CD14-positive monocyte (primary cell): ENCODE results near the gene ZNF831. TPM values are rescaled to one million over a fixed set of nuclear protein-coding genes. Genes with fewer than 3 reads are reported as not detected.

ENCODE experiments used
- DNase-seq, 3 donors: peaks; one replicate each; pipeline ENCODE4 v3.0.0-alpha.2; 2011 to 2022
- H2AFZ ChIP-seq: 2 replicates; pipeline ENCODE4 v1.6.0; 2012; ENCODE audit warnings: mild to moderate bottlenecking, low read depth, low read length, inconsistent platforms; ENCODE audit not compliant: insufficient read depth, poor library complexity, severe bottlenecking
- H3K27ac ChIP-seq, 2 donors: 1 replicate in 1 of 2; 2 replicates in 1 of 2; pipeline ENCODE4 v1.5.1; 2012 to 2013; ENCODE audit warnings: low read length in 2 of 2, control low read depth in 1 of 2, inconsistent platforms in 1 of 2, low read depth in 1 of 2, mild to moderate bottlenecking in 1 of 2
- H3K27me3 ChIP-seq, 2 donors: one replicate each; pipeline versions ENCODE4 v1.6.0 to v1.6.1; 2011 to 2013; ENCODE audit warnings: low read length in 2 of 2; ENCODE audit not compliant: control insufficient read depth in 2 of 2, insufficient read depth in 2 of 2
- H3K36me3 ChIP-seq, 2 donors: replicated peaks in 1 of 2; 1 replicate in 1 of 2; 2 replicates in 1 of 2; pipeline versions ENCODE4 v1.5.1 to v1.6.1; 2012 to 2013; ENCODE audit warnings: low read length in 2 of 2, control low read depth in 1 of 2, inconsistent platforms in 1 of 2, mild to moderate bottlenecking in 1 of 2; ENCODE audit not compliant: insufficient read depth in 2 of 2, control insufficient read depth in 1 of 2
- H3K4me1 ChIP-seq, 2 donors: 1 replicate in 1 of 2; 2 replicates in 1 of 2; pipeline versions ENCODE4 v1.5.1 to v1.6.1; 2012 to 2013; ENCODE audit warnings: low read length in 2 of 2, control low read depth in 1 of 2, inconsistent platforms in 1 of 2, mild to moderate bottlenecking in 1 of 2, moderate library complexity in 1 of 2; ENCODE audit not compliant: insufficient read depth in 2 of 2, control insufficient read depth in 1 of 2
- H3K4me2 ChIP-seq: replicated peaks from 2 replicates; pipeline ENCODE3; 2012; ENCODE audit warnings: low read length, moderate library complexity, mild to moderate bottlenecking; ENCODE audit not compliant: poor library complexity, severe bottlenecking; ENCODE audit errors: extremely low read depth
- H3K4me3 ChIP-seq, 3 experiments: fragments of 200-600 bp in 1 of 3; sonication (generic) in 1 of 3; replicated peaks in 1 of 3; 1 replicate in 2 of 3; 2 replicates in 1 of 3; pipeline ENCODE4 v1.5.1; 2011 to 2013; ENCODE audit warnings: low read length in 3 of 3, mild to moderate bottlenecking in 3 of 3, control low read depth in 2 of 3, low read depth in 2 of 3, inconsistent platforms in 1 of 3, moderate library complexity in 1 of 3
- H3K79me2 ChIP-seq: 2 replicates; pipeline ENCODE4 v1.6.0; 2012; ENCODE audit warnings: mild to moderate bottlenecking, control low read depth, inconsistent platforms, low read length, moderate library complexity; ENCODE audit not compliant: insufficient read depth
- H3K9ac ChIP-seq: 2 replicates; pipeline ENCODE4 v1.6.0; 2017; ENCODE audit warnings: low read length, mild to moderate bottlenecking; ENCODE audit not compliant: insufficient read depth, poor library complexity, severe bottlenecking
- H3K9me3 ChIP-seq, 2 donors: replicated peaks in 1 of 2; 1 replicate in 1 of 2; 2 replicates in 1 of 2; pipeline versions ENCODE4 v1.5.1 to v1.6.1; 2012 to 2013; ENCODE audit warnings: low read length in 2 of 2, control low read depth in 1 of 2; ENCODE audit not compliant: control insufficient read depth in 1 of 2, insufficient read depth in 1 of 2
- H4K20me1 ChIP-seq: 2 replicates; pipeline ENCODE4 v1.6.0; 2012; ENCODE audit warnings: mild to moderate bottlenecking, low read length, control low read depth, moderate library complexity; ENCODE audit not compliant: insufficient read depth
- H3K27ac Mint-ChIP-seq, 7 donors: one replicate each; pipeline ENCODE4 v1.8.0; 2020; ENCODE audit warnings: mild to moderate bottlenecking in 7 of 7, mixed read lengths in 7 of 7, moderate library complexity in 6 of 7, inconsistent platforms in 2 of 7
- H3K27me3 Mint-ChIP-seq, 3 donors: one replicate each; pipeline ENCODE4 v1.8.0; 2021 to 2022; ENCODE audit warnings: low read depth in 3 of 3, mild to moderate bottlenecking in 3 of 3, mixed read lengths in 3 of 3, moderate library complexity in 3 of 3, inconsistent platforms in 1 of 3
- H3K36me3 Mint-ChIP-seq, 2 donors: one replicate each; pipeline ENCODE4 v1.8.0; 2020; ENCODE audit warnings: mixed read lengths in 2 of 2, inconsistent platforms in 1 of 2, mild to moderate bottlenecking in 1 of 2
- H3K4me1 Mint-ChIP-seq: one replicate; pipeline ENCODE4 v1.8.0; 2020; ENCODE audit warnings: mild to moderate bottlenecking, mixed read lengths
- H3K4me3 Mint-ChIP-seq, 2 donors: one replicate each; pipeline ENCODE4 v1.8.0; 2020; ENCODE audit warnings: mild to moderate bottlenecking in 2 of 2, mixed read lengths in 2 of 2, moderate library complexity in 1 of 2
- H3K9me3 Mint-ChIP-seq, 7 donors: one replicate each; pipeline ENCODE4 v1.8.0; 2020 to 2022; ENCODE audit warnings: mixed read lengths in 7 of 7, mild to moderate bottlenecking in 6 of 7, moderate library complexity in 6 of 7, inconsistent platforms in 2 of 7
- CTCF ChIP-seq: fragments of 200-600 bp; IDR thresholded peaks from one replicate; pipeline ENCODE4 v1.8.0; 2022; ENCODE audit warnings: antibody characterized with exemption, mild to moderate bottlenecking
- WGBS: methylation state at CpG from one replicate; pipeline ENCODE4 v1.1.5; 2013; ENCODE audit warnings: missing lambda C conversion rate; ENCODE audit not compliant: insufficient coverage; 5-methylcytosine and 5-hydroxymethylcytosine counted together
- intact Hi-C, 2 donors: fragments of 100-400 bp; cut with micrococcal nuclease; formaldehyde crosslinking; loops; one replicate each; pipeline versions ENCODE4 v1.15.0 to v1.15.1; 2023
- polyA plus RNA-seq, 3 donors: library from polyadenylated mRNA; depleted of rRNA in 1 of 3; unstranded in 2 of 3; stranded (reverse) in 1 of 3; fragments of 300-500 nt in 2 of 3; fragments of >200 nt in 1 of 3; fragmentation: Illumina TruSeq in 2 of 3; gene quantifications; 1 replicate in 2 of 3; 2 replicates in 1 of 3; pipeline ENCODE4 v1.2.3, GENCODE V29; 2012 to 2021

The ZNF831 gene
- polyA plus RNA-seq, 3 donors, result 0.03 to 0.09 TPM; not detected in 1

GRCh38 chr20:59151820-59152219 lies 11.8 kb upstream of the ZNF831 start:
- H4K20me1 ChIP-seq, result no peaks in the 10 kb centered on the region
- no peak overlapping the region for H3K9ac ChIP-seq
- no peak overlapping the region for H3K4me3 ChIP-seq
- H2AFZ ChIP-seq, result no peak overlapping the region
- Mint-ChIP-seq H3K36me3 (no peaks in the 10 kb centered on the region), H3K4me3 (no peak overlapping the region), H3K9me3 (peaks cover 0 to 4% (median 0%) of the 10 kb centered on the region in 7 donors), H3K4me1 (peaks cover 5% of the 10 kb centered on the region), H3K27me3 (peaks cover 9 to 24% (median 15%) of the 10 kb centered on the region in 3 donors), H3K27ac (no peak overlapping the region)
- intact Hi-C loops, result no loop called here
- no peaks in the 10 kb centered on the region for H3K36me3 ChIP-seq
- H3K79me2 ChIP-seq, result no peaks in the 10 kb centered on the region
- no peak overlapping the region for H3K4me2 ChIP-seq
- no peak for TF ChIP-seq CTCF
- peaks cover 0 to 2% of the 10 kb centered on the region in 2 donors for H3K4me1 ChIP-seq
- WGBS, result 97% methylated on average over 3 of the region's 5 CpGs
- no peak for DNase-seq
- no peak overlapping the region for H3K27ac ChIP-seq
- peaks cover 0 to 4% of the 10 kb centered on the region in 2 donors for H3K27me3 ChIP-seq
- no peaks in the 10 kb centered on the region for H3K9me3 ChIP-seq

DNA sequence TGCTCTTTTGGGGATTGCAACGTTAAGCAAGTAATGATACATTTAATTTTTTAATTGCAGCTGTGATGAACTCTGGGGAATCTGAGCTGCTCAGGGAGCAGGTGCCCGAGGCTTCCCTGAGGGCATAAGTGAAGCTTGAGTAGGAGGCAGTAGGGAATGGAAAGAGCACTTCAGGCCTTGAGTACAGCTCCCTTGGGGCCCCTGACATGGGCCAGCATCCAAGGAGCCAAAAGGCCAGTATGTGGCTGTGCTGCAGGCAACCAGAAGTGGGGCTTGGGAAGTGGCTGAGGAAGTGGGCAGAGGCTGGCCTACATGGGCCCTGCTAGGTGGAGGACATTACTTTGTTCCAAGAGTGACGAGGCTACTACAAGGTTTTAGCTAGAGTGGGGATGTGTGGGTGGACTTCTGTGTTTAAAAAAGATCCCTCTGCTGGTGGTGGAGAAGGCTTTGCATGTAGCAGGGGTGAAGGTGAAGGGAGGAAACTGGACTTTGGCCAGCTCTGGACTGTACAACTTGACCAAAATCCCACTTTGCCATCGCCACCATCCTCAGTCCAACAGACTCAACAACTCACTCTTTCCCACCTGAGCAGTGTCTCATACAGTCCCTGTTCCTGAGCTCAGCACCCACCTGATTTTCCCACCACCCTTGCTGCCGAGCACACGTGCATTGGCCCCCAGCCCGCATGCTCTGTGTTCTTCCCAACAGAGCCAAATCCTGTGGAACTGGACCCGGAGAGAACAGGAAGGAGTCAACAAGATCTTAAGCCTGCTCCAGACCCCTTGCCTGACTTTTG lies 10.9 kb upstream of the ZNF831 start:
- 95% methylated on average over 7 of the region's 8 CpGs for WGBS
- H3K27me3 ChIP-seq, result peaks cover 0 to 4% of the 10 kb centered on the region in 2 donors
- peaks cover 5% of the 10 kb centered on the region for H3K4me1 Mint-ChIP-seq
- H3K36me3 ChIP-seq, result no peaks in the 10 kb centered on the region
- peak overlapping the region in 2 of 7 donors; percentile 74 to 79 for H3K27ac Mint-ChIP-seq
- H3K4me1 ChIP-seq, result peaks cover 0 to 2% of the 10 kb centered on the region in 2 donors
- H3K9me3 Mint-ChIP-seq, result peaks cover 0 to 4% (median 0%) of the 10 kb centered on the region in 7 donors
- H3K9me3 ChIP-seq, result no peaks in the 10 kb centered on the region
- no peaks in the 10 kb centered on the region for H4K20me1 ChIP-seq
- H3K79me2 ChIP-seq, result no peaks in the 10 kb centered on the region
- H3K27ac ChIP-seq, result no peak overlapping the region
- DNase-seq, result no peak
- no peak overlapping the region for H3K9ac ChIP-seq
- no peak for TF ChIP-seq CTCF
- intact Hi-C loops, result no loop called here
- no peak overlapping the region for H2AFZ ChIP-seq
- H3K27me3 Mint-ChIP-seq, result peaks cover 11 to 24% (median 15%) of the 10 kb centered on the region in 3 donors
- H3K4me3 ChIP-seq, result no peak overlapping the region
- no peak overlapping the region for H3K4me2 ChIP-seq
- no peaks in the 10 kb centered on the region for H3K36me3 Mint-ChIP-seq
- H3K4me3 Mint-ChIP-seq, result peak overlapping the region in 1 of 2 donors; percentile 35
